ENCODE data around the gene DCAF15. TPM values are rescaled to one million over a fixed set of nuclear protein-coding genes. Genes with fewer than 3 reads are reported as not detected.
"Not testable (repeated sequence)": the region's sequence is repeated elsewhere in the genome, so short reads cannot be mapped to it uniquely, and the experiment has no call there.

Gene DCAF15
- polyA plus RNA-seq, 1 of the 3 experiments (the other 2 are of a cell fraction): 55.6 TPM

- H2AFZ ChIP-seq (ENCODE audit: low read depth): no peak overlapping the region
- no peaks in the 10 kb centered on the region for H3K27me3 ChIP-seq (ENCODE audit: insufficient read depth)
- no peaks in the 10 kb centered on the region for H3K9me2 ChIP-seq
- CTCF ChIA-PET: interaction anchor here (0.5 to 1.3 kb wide), 6 partner anchors 12 to 152 kb away, joined by 3 to 5 read pairs (median 4); partner anchors contain the start of gene MISP3
- no peaks in the 10 kb centered on the region for H3K4me1 ChIP-seq (ENCODE audit: control insufficient read depth in 1 of 2, insufficient read depth in 2 of 2, low read depth in 1 of 2, low read length in 1 of 2)
- H3K9ac ChIP-seq: no peak overlapping the region
- 89% methylated on average over 1 of the region's 2 CpGs for WGBS (ENCODE audit: low lambda C conversion rate)
- H3K36me3 ChIP-seq (replicated peaks in 1 of 2; ENCODE audit: control insufficient read depth in 1 of 2, insufficient read depth in 2 of 2, low read length in 1 of 2): peaks cover 13 to 16% of the 10 kb centered on the region in 2 experiments
- H3K9me3 ChIP-seq: no peaks in the 10 kb centered on the region
- H3K27ac ChIP-seq (ENCODE audit: low read depth in 2 of 2, low read length in 1 of 2): no peak overlapping the region
- H3K79me2 ChIP-seq (ENCODE audit: insufficient read depth): no peaks in the 10 kb centered on the region
- no peak overlapping the region for H3K4me3 ChIP-seq (ENCODE audit: low read depth in 2 of 2, low read length in 1 of 2)
- peak; percentile 75; the same call in 1 of the 2 replicates for TF ChIP-seq YY1 (IDR thresholded peaks at IDR 0.05; ENCODE audit: low read depth)
- TF ChIP-seq GABPA (IDR thresholded peaks at IDR 0.05; ENCODE audit: low read depth): peak; percentile 67
- TF ChIP-seq USF2 (IDR thresholded peaks at IDR 0.05; ENCODE audit: borderline replicate concordance, low read depth, low read length): peak; percentile 50; the same call in 1 of the 2 replicates
- TF ChIP-seq USF1 (IDR thresholded peaks at IDR 0.05; ENCODE audit: borderline replicate concordance, low read depth): peak; percentile 92
- TF ChIP-seq REST (IDR thresholded peaks at IDR 0.05; ENCODE audit: low read depth, low read length): no peak
- H4K20me1 ChIP-seq (ENCODE audit: insufficient read depth): no peaks in the 10 kb centered on the region
- H3K4me2 ChIP-seq: no peak overlapping the region
- H3F3A ChIP-seq (replicated peaks; ENCODE audit: insufficient read depth): no peaks in the 10 kb centered on the region
- POLR2A ChIA-PET: interaction anchor here (1.0 kb wide), 1 partner anchor 10 kb away, joined by 3 read pairs; no protein-coding TSS in a partner anchor
- peak; percentile 77 for DNase-seq
These were observed 31.2 kb upstream of the DCAF15 start for GRCh38 chr19:13920940-13921747.

- H3K4me3 ChIP-seq (ENCODE audit: low read depth in 2 of 2, low read length in 1 of 2); DNase-seq; H3K27me3 ChIP-seq (ENCODE audit: insufficient read depth); H3K27ac ChIP-seq (ENCODE audit: low read depth in 2 of 2, low read length in 1 of 2); H3K79me2 ChIP-seq (ENCODE audit: insufficient read depth); H3K4me2 ChIP-seq; H3K9me3 ChIP-seq; H3K9ac ChIP-seq; H3K4me1 ChIP-seq (ENCODE audit: control insufficient read depth in 1 of 2, insufficient read depth in 2 of 2, low read depth in 1 of 2, low read length in 1 of 2); H2AFZ ChIP-seq (ENCODE audit: low read depth); H3F3A ChIP-seq (replicated peaks; ENCODE audit: insufficient read depth); H3K9me2 ChIP-seq; H4K20me1 ChIP-seq (ENCODE audit: insufficient read depth): not testable (repeated sequence)
- WGBS (ENCODE audit: low lambda C conversion rate): 98% methylated on average over 6 of the region's 6 CpGs
- POLR2A ChIA-PET: interaction anchor here (1.0 to 1.5 kb wide), 2 partner anchors 10 to 11 kb away, joined by 3 to 4 read pairs; no protein-coding TSS in a partner anchor
- CTCF ChIA-PET: interaction anchor here (0.6 to 1.0 kb wide), 2 partner anchors 13 to 126 kb away, joined by 3 read pairs; no protein-coding TSS in a partner anchor
- H3K36me3 ChIP-seq (replicated peaks in 1 of 2; ENCODE audit: control insufficient read depth in 1 of 2, insufficient read depth in 2 of 2, low read length in 1 of 2): peaks cover 13 to 16% of the 10 kb centered on the region in 2 experiments
These were observed 30.2 kb upstream of the DCAF15 start for GRCh38 chr19:13922118-13922517.

Measured in SK-N-SH (cell line).